ENCODE measurements around the gene MMP2. TPM values are rescaled to one million over a fixed set of nuclear protein-coding genes. Genes with fewer than 3 reads are reported as not detected.

MMP2 gene
- total RNA-seq, result 1,000 to 10,000 TPM in 1 of 3 donors, 100 to 1,000 TPM in 2; 113 to 1,485 (median 459) TPM

DNA sequence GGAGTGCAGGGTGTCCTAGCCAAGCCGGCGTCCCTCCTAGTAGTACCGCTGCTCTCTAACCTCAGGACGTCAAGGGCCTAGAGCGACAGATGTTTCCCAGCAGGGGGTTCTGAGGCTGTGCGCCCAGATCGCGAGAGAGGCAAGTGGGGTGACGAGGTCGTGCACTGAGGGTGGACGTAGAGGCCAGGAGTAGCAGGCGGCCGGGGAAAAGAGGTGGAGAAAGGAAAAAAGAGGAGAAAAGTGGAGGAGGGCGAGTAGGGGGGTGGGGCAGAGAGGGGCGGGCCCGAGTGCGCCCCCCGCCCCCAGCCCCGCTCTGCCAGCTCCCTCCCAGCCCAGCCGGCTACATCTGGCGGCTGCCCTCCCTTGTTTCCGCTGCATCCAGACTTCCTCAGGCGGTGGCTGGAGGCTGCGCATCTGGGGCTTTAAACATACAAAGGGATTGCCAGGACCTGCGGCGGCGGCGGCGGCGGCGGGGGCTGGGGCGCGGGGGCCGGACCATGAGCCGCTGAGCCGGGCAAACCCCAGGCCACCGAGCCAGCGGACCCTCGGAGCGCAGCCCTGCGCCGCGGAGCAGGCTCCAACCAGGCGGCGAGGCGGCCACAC lies at the start of gene MMP2:
Gene MMP2 (plus strand): TSS at position 372 of the 603 bp plus-strand sequence. CDS start 282 bp downstream, outside the sequence.
- Histone ChIP-seq H3K27me3 (peaks cover 0 to 4% of the 10 kb centered on the region in 2 donors), H3K27ac (peak within 1 kb of the TSS; percentile 86 to 98), H3K36me3 (no peaks in the 10 kb centered on the region), H3K4me3 (peak within 1 kb of the TSS; percentile 55 to 90 (median 77)), H3K9me3 (no peaks in the 10 kb centered on the region), H3K4me1 (peaks cover 0 to 8% of the 10 kb centered on the region in 2 donors)
- TF ChIP-seq, protein P1, sequence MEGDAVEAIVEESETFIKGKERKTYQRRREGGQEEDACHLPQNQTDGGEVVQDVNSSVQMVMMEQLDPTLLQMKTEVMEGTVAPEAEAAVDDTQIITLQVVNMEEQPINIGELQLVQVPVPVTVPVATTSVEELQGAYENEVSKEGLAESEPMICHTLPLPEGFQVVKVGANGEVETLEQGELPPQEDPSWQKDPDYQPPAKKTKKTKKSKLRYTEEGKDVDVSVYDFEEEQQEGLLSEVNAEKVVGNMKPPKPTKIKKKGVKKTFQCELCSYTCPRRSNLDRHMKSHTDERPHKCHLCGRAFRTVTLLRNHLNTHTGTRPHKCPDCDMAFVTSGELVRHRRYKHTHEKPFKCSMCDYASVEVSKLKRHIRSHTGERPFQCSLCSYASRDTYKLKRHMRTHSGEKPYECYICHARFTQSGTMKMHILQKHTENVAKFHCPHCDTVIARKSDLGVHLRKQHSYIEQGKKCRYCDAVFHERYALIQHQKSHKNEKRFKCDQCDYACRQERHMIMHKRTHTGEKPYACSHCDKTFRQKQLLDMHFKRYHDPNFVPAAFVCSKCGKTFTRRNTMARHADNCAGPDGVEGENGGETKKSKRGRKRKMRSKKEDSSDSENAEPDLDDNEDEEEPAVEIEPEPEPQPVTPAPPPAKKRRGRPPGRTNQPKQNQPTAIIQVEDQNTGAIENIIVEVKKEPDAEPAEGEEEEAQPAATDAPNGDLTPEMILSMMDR (IDR thresholded peaks at IDR 0.05), result no peak
- peak; percentile 59 to 70 (median 69) for TF ChIP-seq POLR2AphosphoS5 (IDR thresholded peaks at IDR 0.05)
- intact Hi-C loops (cut with DNase I; ENCODE audit: low total_unique reads), result loop anchor here (5.0 kb wide), 2 partner anchors 503 to 942 kb away; no protein-coding TSS in a partner anchor
- DNase-seq (ENCODE audit: low spot score in 2 of 2), result no peak

DNA sequence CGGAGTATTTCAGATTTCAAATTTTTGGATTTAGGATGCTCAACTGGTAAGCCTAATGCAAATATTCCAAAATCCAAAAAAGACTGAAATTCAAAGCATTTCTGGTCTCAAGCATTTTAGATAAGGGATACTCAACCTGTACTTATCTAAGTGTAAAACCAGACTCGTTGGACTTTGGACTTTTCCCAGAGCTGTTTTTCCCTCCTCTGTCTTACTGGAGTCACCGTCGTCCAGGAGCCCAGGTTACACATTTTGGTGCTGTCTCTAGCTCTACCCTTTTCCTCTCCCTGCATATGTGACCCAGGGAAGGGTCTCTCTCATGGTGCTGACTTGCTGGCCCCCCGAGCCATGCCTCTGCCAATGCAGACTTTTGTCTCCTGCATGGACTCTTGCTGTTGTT lies 46.0 kb upstream of the MMP2 start:
- intact Hi-C loops (cut with DNase I; ENCODE audit: low total_unique reads), result no loop called here
- H3K4me3 ChIP-seq, result no peak overlapping the region
- TF ChIP-seq, protein P1 (IDR thresholded peaks at IDR 0.05), result no peak
- TF ChIP-seq POLR2AphosphoS5 (IDR thresholded peaks at IDR 0.05), result no peak
- TF ChIP-seq POLR2A (IDR thresholded peaks at IDR 0.05), result no peak

DNA sequence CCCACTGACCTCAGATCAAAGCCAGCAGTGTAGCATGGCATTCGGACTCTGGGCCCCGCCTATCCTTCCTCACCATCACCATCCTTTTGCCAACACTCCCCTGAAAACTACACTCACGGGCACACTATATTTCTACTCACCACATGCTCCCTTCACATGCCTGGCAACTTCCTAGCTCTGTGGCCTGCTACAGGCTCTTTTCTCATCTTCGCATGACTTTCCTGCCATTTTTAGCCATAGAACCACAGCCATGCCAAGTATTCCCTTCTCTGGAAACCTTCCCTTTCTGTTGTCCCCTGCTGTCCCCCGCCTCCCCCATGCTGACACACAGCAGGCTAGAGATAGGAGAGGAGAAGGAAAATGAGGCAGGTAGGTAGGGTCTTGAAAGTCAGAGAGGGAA lies 45.5 kb upstream of the MMP2 start:
- H3K4me3 ChIP-seq, result no peak overlapping the region
- intact Hi-C loops (cut with DNase I; ENCODE audit: low total_unique reads), result no loop called here
- no peaks in the 10 kb centered on the region for H3K27me3 ChIP-seq
- H3K27ac ChIP-seq, result no peak overlapping the region
- H3K4me1 ChIP-seq, result no peaks in the 10 kb centered on the region
- no peaks in the 10 kb centered on the region for H3K9me3 ChIP-seq
- no peak for TF ChIP-seq POLR2AphosphoS5 (IDR thresholded peaks at IDR 0.05)
- no peak for TF ChIP-seq POLR2A (IDR thresholded peaks at IDR 0.05)
- TF ChIP-seq, protein P1 (IDR thresholded peaks at IDR 0.05), result no peak
- no peak for DNase-seq (ENCODE audit: low spot score in 2 of 2)
- H3K36me3 ChIP-seq, result no peaks in the 10 kb centered on the region

More for the DNA sequence above, 46.0 kb upstream of the MMP2 start:
- DNase-seq (ENCODE audit: low spot score in 2 of 2), result no peak
- Histone ChIP-seq H3K27ac (no peak overlapping the region), H3K4me1 (no peaks in the 10 kb centered on the region), H3K36me3 (no peaks in the 10 kb centered on the region), H3K9me3 (no peaks in the 10 kb centered on the region), H3K27me3 (no peaks in the 10 kb centered on the region)

DNA sequence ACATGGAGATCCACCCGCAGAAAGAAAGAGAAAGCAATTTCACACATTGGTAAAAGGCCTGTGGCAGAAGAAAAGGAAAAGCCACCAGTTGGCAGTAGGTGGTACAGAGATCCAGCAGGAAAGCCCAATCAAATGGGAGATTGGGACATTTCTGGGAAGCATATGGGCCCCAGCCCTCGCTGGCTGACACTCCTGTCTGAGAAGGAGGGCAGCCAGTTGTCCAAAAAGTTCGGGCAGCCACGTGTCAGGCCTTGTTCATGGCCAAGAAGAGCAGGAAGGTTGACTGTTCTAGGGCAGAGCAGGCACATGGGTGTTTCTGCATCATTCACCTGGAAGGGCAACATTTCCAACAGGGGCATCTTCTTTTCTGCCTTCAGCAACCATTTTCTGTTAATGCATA lies 45.0 kb upstream of the MMP2 start:
- no peaks in the 10 kb centered on the region for H3K4me1 ChIP-seq
- TF ChIP-seq, protein P1 (IDR thresholded peaks at IDR 0.05), result no peak
- TF ChIP-seq POLR2A (IDR thresholded peaks at IDR 0.05), result no peak
- TF ChIP-seq POLR2AphosphoS5 (IDR thresholded peaks at IDR 0.05), result no peak
- H3K9me3 ChIP-seq, result no peaks in the 10 kb centered on the region
- intact Hi-C loops (cut with DNase I; ENCODE audit: low total_unique reads), result no loop called here
- no peak overlapping the region for H3K4me3 ChIP-seq
- DNase-seq (ENCODE audit: low spot score in 2 of 2), result no peak
- H3K27ac ChIP-seq, result no peak overlapping the region
- no peaks in the 10 kb centered on the region for H3K27me3 ChIP-seq
- H3K36me3 ChIP-seq, result no peaks in the 10 kb centered on the region

DNA sequence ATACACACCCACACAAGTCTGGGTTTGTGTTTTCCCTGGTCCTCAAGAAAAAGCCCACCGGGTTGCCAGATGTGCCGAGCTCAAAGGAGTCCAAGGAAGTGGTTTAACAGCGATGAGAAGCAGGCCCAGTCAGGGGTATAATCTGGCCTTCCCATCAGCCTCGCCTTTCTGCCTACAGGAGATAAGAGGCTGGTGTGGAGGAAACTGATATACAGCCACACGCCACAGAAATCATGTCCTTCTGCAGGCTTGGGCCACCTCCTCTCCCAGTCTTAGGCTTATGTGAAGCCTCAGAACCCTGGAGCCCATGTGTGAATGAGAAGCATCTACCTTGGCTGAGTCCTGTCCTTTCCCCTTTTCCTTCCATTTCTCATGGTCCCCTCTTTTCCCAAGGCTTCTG lies 43.6 kb upstream of the MMP2 start:
- intact Hi-C loops (cut with DNase I; ENCODE audit: low total_unique reads), result no loop called here
- H3K27ac ChIP-seq, result no peak overlapping the region
- TF ChIP-seq POLR2A (IDR thresholded peaks at IDR 0.05), result no peak
- TF ChIP-seq POLR2AphosphoS5 (IDR thresholded peaks at IDR 0.05), result no peak
- TF ChIP-seq, protein P1 (IDR thresholded peaks at IDR 0.05), result no peak
- DNase-seq (ENCODE audit: low spot score in 2 of 2), result no peak
- H3K4me1 ChIP-seq, result peaks cover 0 to 3% of the 10 kb centered on the region in 2 donors
- no peaks in the 10 kb centered on the region for H3K9me3 ChIP-seq
- no peaks in the 10 kb centered on the region for H3K36me3 ChIP-seq
- no peak overlapping the region for H3K4me3 ChIP-seq
- no peaks in the 10 kb centered on the region for H3K27me3 ChIP-seq
